ENCODE results near the gene NUAK1.

NUAK1 gene

GRCh38 chr12:106179086-106179485 is 40.3 kb upstream of the NUAK1 start:
- TF ChIP-seq, protein P1, sequence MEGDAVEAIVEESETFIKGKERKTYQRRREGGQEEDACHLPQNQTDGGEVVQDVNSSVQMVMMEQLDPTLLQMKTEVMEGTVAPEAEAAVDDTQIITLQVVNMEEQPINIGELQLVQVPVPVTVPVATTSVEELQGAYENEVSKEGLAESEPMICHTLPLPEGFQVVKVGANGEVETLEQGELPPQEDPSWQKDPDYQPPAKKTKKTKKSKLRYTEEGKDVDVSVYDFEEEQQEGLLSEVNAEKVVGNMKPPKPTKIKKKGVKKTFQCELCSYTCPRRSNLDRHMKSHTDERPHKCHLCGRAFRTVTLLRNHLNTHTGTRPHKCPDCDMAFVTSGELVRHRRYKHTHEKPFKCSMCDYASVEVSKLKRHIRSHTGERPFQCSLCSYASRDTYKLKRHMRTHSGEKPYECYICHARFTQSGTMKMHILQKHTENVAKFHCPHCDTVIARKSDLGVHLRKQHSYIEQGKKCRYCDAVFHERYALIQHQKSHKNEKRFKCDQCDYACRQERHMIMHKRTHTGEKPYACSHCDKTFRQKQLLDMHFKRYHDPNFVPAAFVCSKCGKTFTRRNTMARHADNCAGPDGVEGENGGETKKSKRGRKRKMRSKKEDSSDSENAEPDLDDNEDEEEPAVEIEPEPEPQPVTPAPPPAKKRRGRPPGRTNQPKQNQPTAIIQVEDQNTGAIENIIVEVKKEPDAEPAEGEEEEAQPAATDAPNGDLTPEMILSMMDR (IDR thresholded peaks at IDR 0.05; ENCODE audit: low read depth, low read length) = no peak
- in situ Hi-C loops (cut with HindIII; ENCODE audit: low sequenced_read_pairs) = no loop called here

DNA sequence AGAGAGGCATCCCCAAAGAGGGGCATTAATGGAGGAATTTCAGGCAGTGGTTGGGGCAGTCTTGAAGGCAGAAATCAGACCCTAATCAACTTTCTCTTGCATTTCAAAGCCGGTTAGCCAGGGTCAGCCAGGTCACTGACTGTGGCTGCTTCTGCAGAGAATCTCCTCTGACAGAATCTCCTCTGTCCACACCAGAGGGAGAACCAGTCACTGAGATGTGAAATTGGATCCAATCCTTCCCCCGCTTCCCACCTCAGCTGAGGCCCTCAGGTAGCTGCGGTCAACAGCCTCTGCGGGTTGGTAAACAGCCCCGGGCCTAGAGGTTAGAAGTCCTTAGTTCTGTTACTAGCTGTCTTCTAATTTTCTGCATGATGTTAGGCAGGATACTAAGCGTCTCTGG is 39.8 kb upstream of the NUAK1 start:
- in situ Hi-C loops (cut with HindIII; ENCODE audit: low sequenced_read_pairs) = no loop called here
- H3K4me3 ChIP-seq (ENCODE audit: low read depth, low read length) = no peak overlapping the region
- TF ChIP-seq, protein P1 (IDR thresholded peaks at IDR 0.05; ENCODE audit: low read depth, low read length) = no peak
- DNase-seq (ENCODE audit: low read depth, low spot score) = no peak

More at GRCh38 chr12:106179086-106179485, 40.3 kb upstream of the NUAK1 start:
- DNase-seq (ENCODE audit: low read depth, low spot score) = no peak
- no peak overlapping the region for H3K4me3 ChIP-seq (ENCODE audit: low read depth, low read length)

DNA sequence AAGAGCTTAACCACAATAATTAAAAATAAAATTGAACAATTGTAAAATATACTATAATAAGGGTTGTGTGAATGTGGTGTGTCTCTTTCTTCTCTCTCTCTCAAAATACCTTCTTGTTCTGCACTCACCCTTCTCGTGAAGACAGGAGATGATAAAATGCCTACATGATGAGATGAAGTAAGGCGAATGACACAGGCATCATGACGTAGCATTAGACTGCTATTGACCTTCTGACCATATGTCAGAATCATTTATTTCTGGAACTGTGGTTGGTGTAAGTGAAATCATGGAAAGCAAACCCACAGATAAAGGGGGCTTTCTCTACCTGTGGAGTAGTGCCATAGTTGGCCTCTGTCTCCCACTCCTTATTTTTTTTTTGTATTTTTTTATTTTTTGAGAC is 37.8 kb upstream of the NUAK1 start:
- DNase-seq (ENCODE audit: low read depth, low spot score) = no peak
- in situ Hi-C loops (cut with HindIII; ENCODE audit: low sequenced_read_pairs) = no loop called here
- TF ChIP-seq, protein P1 (IDR thresholded peaks at IDR 0.05; ENCODE audit: low read depth, low read length) = no peak
- no peak overlapping the region for H3K4me3 ChIP-seq (ENCODE audit: low read depth, low read length)

GRCh38 chr12:106174876-106175275 is 36.1 kb upstream of the NUAK1 start:
- in situ Hi-C loops (cut with HindIII; ENCODE audit: low sequenced_read_pairs) = no loop called here
- DNase-seq (ENCODE audit: low read depth, low spot score) = no peak
- TF ChIP-seq, protein P1 (IDR thresholded peaks at IDR 0.05; ENCODE audit: low read depth, low read length) = no peak
- no peak overlapping the region for H3K4me3 ChIP-seq (ENCODE audit: low read depth, low read length)

DNA sequence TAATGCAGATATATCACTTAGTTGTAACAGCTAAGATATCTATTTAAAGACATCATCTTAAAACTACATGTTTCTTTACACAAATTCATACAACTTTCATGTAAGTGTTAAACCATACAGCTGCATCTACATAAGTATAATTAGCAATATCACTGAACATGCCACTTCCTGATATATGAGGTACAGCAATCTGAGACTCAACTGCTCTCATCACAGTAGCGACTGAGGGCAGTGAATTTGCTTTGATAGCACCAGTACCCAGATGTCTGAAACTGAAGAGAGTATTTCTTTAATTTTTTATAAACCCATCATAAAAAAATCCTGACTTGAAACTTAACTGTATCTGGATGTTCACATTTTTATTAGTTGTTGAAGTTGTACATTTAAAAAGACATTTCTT is 34.7 kb upstream of the NUAK1 start:
- TF ChIP-seq, protein P1 (IDR thresholded peaks at IDR 0.05; ENCODE audit: low read depth, low read length) = no peak
- no peak for DNase-seq (ENCODE audit: low read depth, low spot score)
- in situ Hi-C loops (cut with HindIII; ENCODE audit: low sequenced_read_pairs) = no loop called here
- H3K4me3 ChIP-seq (ENCODE audit: low read depth, low read length) = no peak overlapping the region

GRCh38 chr12:106171117-106171750 is 32.5 kb upstream of the NUAK1 start:
- no peak for DNase-seq (ENCODE audit: low read depth, low spot score)
- in situ Hi-C loops (cut with HindIII; ENCODE audit: low sequenced_read_pairs) = no loop called here
- H3K4me3 ChIP-seq (ENCODE audit: low read depth, low read length) = no peak overlapping the region
- TF ChIP-seq, protein P1 (IDR thresholded peaks at IDR 0.05; ENCODE audit: low read depth, low read length) = no peak
